Left renal pelvis (tissue), 4 donors: Measurements from ENCODE around the gene ZNF442. TPM values are rescaled to one million over a fixed set of nuclear protein-coding genes. Genes with fewer than 3 reads are reported as not detected.
"Not testable (repeated sequence)": the region's sequence is repeated elsewhere in the genome, so short reads cannot be mapped to it uniquely, and the experiment has no call there.

Source experiments
- DNase-seq, 4 donors: peaks; one replicate each; pipeline ENCODE4 v3.0.0-alpha.2; 2013; ENCODE audit warnings: low read depth in 4 of 4, low spot score in 3 of 4
- polyA plus RNA-seq, 4 donors: library from polyadenylated mRNA; unstranded; fragments of 120-200 nt; gene quantifications; one replicate each; pipeline ENCODE4 v1.2.1, GENCODE V29; 2013; ENCODE audit not compliant: insufficient read length in 4 of 4

The ZNF442 gene
- polyA plus RNA-seq, 4 donors = 3.2 to 8.4 (median 6.8) TPM

GRCh38 chr19:12331211-12331941 is 34.1 kb downstream of the ZNF442 start:
- DNase-seq = no peak

- no peak for DNase-seq
These were observed 35.1 kb downstream of the ZNF442 start for GRCh38 chr19:12330340-12330739.

GRCh38 chr19:12325690-12326089 is 39.8 kb downstream of the ZNF442 start:
- DNase-seq = no peak

- DNase-seq = no peak
These were observed 46.6 kb downstream of the ZNF442 start for GRCh38 chr19:12318782-12319413.

GRCh38 chr19:12314553-12314952 is 50.9 kb downstream of the ZNF442 start:
- DNase-seq = no peak

GRCh38 chr19:12308891-12309290 is 56.6 kb downstream of the ZNF442 start:
- not testable (repeated sequence) for DNase-seq

Other genes with a start within 250 kb of the ZNF442 start
- 1 to 10 TPM; 4.7 to 7.8 (median 5.9) TPM for gene ZNF20, start 225.3 kb downstream of the ZNF442 start, polyA plus RNA-seq
- 10 to 100 TPM in 3 of 4 donors, 1 to 10 TPM in 1; 6.8 to 23.9 (median 13.9) TPM for gene ZNF625, start 208.9 kb downstream of the ZNF442 start, polyA plus RNA-seq
- gene ZNF136, start 202.6 kb downstream of the ZNF442 start, polyA plus RNA-seq = 10 to 100 TPM; 14.5 to 22.0 (median 18.3) TPM
- gene ZNF44, start 70.8 kb downstream of the ZNF442 start, polyA plus RNA-seq = 10 to 100 TPM; 11.4 to 58.2 (median 52.7) TPM
- 1 to 10 TPM; 2.9 to 8.2 (median 4.9) TPM for gene ZNF563, start 32.0 kb downstream of the ZNF442 start, polyA plus RNA-seq
- gene ZNF799, start 35.6 kb upstream of the ZNF442 start, polyA plus RNA-seq = 1 to 10 TPM; 4.9 to 8.6 (median 7.8) TPM
- 10 to 100 TPM in 2 of 4 donors, 1 to 10 TPM in 2; 6.7 to 13.8 (median 10.5) TPM for gene ZNF443, start 75.3 kb upstream of the ZNF442 start, polyA plus RNA-seq
- gene ZNF709, start 119.1 kb upstream of the ZNF442 start, polyA plus RNA-seq = 1 to 10 TPM; 5.7 to 9.4 (median 8.7) TPM
- 10 to 100 TPM in 3 of 4 donors, 1 to 10 TPM in 1; 7.2 to 15.9 (median 13.9) TPM for gene ZNF564, start 185.8 kb upstream of the ZNF442 start, polyA plus RNA-seq
- gene ZNF490, start 245.1 kb upstream of the ZNF442 start, polyA plus RNA-seq = 1 to 10 TPM; 3.5 to 5.9 (median 5.1) TPM
- gene ZNF791, start 245.2 kb upstream of the ZNF442 start, polyA plus RNA-seq = 10 to 100 TPM; 21.5 to 25.2 (median 23.0) TPM